HuH-7 (cell line): ENCODE results near the gene GPRASP1.
"Not testable (repeated sequence)": the region's sequence is repeated elsewhere in the genome, so short reads cannot be mapped to it uniquely, and the experiment has no call there.

Experiments
- DNase-seq: peaks from one replicate; pipeline ENCODE4 v3.0.0; 2011; ENCODE audit warnings: low spot score

Gene GPRASP1

DNA sequence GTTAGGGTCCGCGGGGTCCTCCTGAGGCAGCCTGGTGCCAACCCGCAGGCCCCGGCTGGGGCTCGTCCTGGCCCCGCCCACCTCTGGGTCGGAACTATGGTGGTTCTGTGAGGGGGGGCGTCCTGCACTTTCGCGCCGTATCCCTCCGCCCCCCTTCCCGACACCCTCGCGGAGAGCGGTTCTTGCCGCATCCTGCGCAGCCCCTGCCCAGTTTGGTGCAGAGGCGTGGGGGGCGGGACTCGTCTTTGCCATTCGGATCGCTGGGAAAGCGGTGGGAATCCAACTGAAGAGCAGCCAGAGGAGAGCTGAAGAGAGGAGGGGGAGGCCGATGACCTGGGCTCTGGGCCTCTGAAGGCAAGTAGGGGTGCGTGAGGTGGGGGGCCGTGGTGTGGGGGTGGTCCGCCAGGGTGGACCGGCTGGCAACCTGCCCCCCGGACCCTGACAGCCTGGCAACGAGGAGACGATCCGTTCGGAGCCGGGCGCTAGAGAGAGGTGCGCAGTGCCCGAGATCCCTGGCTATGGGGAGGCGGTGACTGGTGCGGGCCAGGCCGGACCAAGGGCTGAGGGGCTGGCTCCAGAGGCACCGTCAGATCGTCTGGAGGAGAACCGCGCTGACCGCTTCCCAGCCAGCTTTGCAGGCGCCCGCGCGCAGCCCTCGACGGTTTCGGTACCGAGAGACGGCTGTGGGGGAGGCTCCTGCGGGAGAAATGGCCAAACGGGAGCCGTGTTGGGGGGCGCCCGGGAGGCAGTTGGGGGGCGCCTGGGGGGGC is at the start of gene GPRASP1:
TSS of gene GPRASP1 (plus strand) at position 242 of the 770 bp plus-strand sequence. CDS start 2,431 bp downstream, outside the sequence.
- DNase-seq, result no peak

DNA sequence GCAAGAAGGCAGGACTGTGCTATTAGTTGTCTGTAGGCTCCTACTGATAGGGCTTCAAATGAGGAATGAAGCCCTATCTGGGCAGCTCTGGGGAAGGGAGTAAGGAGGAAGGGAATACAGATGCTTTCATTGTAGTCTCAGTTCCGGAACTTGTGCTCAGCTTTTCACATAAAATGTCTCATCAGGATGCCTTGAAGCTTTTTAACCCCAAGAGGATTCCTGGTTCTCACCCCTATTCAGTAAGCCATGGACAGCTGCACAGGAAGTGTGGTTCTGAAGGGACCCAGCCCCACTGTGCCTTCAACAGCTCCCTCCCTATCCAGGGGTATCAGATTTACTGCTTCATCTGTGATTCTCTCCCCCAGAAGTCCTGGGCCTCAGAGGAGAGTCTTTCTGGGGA is 47.0 kb upstream of the GPRASP1 start:
- DNase-seq, result no peak

DNA sequence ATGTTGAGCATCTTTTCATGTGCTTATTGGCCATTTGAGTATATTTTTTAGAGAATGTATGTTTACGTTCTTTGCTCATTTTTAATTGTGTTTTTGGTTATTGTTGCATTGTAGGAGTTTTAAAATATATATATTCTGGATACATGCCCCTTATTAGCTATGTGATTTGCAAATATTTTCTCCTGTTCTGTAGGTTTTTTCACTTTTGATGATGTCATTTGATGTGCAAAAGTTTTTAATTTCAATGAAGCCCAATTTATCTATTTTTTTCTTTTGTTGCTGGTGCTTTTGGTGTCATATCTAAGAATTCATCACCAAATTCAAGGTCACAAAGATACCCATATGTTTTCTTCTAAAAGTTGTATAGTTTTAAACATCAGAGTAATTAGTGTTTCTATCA is 45.2 kb upstream of the GPRASP1 start:
- DNase-seq, result no peak

DNA sequence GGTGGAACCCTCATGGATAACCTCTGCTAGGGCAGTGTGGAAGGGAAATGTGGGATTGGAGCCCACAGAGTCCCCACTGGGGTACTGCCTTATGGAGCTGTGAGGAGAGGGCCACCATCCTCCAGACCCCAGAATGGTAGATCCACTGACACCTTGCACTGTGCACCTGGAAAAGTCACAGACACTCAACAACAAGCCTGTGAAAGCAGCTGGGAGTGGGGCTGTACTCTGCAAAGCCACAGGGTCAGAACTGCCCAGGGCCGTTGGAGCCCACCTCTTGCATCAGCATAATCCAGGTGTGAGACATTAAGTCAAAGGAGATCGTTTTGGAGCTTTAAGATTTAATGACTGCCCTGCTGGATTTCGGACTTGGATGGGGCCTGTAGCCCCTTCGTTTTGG is 40.4 kb upstream of the GPRASP1 start:
- DNase-seq, result no peak

GRCh38 chrX:102624105-102624504 is 27.2 kb upstream of the GPRASP1 start:
- DNase-seq, result no peak

DNA sequence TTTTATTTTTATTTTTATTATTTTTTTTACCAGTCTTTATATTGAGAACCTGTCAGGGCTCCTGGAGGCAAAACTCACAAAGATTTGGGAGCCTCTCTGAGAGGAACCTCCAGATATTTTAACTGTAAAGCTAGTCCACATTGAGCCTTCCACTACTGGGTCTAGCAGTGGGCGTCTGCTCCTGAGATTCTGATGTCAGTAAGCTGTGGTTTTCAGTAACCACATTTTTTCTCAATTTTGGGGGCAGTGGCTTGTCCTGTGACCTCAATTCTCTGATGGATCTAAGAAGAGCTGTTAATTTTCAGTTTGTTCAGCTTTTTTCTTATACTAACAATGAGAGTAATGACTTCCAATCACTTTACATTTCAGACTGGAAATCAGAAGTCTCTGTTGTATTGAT is 23.6 kb upstream of the GPRASP1 start:
- no peak for DNase-seq

DNA sequence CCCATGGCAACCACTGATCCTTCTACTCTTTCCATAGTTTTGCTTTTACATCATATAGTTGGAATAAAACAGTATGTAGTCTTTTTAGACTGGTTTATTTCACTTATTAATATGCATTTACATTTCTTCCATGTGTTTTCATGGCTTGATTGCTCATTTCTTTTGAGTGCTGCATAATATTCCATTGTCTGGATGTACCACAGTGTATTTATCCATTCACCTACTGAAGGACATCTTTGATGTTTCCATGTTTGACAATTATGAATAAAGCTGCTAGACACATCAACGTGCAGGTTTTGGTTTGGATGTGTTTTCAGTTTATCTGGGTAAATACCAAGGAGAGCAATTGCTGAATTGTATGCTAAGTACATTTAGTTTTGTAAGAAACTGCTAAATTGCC is 13.7 kb upstream of the GPRASP1 start:
- no peak for DNase-seq

- DNase-seq, result no peak
Observed at GRCh38 chrX:102650903-102651241, 411 bp upstream of the GPRASP1 start.

- no peak for DNase-seq
Observed at GRCh38 chrX:102652031-102652688, 877 bp downstream of the GPRASP1 start.

DNA sequence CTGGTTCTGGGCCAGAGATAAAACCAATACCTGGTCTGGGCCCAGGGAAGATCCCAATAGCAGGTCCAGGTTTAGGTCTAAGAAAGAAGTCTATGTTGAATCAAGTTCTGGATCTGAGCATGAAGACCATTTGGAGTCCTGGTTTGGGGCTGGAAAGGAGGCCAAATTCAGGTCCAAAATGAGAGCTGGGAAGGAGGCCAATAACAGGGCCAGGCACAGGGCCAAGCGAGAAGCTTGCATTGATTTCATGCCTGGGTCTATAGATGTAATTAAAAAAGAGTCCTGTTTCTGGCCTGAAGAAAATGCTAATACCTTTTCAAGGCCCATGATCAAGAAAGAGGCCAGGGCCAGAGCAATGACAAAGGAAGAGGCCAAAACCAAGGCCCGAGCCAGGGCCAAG is 3.4 kb downstream of the GPRASP1 start:
- no peak for DNase-seq

- DNase-seq, result peak; percentile 38
Observed at GRCh38 chrX:102658556-102658955, 7.3 kb downstream of the GPRASP1 start.

DNA sequence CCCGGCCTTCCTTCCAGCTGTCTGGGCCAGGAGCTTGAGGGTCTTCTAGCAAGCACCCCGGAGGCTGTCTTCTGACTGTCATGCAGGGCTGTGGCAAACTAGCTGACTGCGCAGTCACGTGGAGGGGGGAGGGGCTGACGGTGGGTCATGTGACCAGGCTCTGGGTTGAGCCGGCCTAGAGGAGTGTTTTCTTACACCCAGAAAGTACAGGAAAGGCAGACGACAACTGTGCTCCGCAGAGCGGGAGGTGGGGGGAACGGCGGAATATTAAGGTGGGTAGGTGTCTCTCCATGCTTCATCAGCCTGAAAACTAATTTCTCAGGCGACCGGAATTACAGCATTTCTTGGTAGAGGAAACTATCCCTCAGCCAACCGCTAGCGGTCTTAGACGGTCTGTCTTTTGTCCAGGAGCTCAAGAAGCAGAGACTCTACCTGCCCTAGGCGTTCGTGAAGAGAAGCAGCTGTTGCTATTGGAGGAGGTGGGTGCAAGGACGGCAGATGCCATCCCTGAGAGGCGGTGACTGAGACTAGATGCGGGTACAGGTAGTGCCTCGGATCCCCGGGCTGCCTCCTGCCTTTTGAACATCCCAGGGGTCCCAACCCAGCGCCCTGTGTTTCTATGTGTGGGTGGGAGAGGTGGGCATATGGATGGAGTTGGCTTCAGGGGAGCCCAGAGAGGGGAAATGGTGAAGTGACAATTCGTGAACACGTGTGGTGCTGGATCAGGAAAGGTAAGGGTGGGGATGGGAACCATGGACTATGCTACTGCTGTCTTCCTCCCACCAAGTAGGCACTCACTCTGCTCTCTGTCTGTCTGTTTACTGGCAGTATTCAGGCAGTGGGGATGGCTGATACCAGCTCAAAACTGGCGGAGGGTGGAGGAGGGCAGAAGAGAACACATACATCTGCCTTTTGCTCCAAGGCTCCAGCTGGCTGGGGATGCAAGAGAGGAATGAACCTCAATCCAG is 8.8 kb downstream of the GPRASP1 start:
- peak; percentile 83 for DNase-seq

DNA sequence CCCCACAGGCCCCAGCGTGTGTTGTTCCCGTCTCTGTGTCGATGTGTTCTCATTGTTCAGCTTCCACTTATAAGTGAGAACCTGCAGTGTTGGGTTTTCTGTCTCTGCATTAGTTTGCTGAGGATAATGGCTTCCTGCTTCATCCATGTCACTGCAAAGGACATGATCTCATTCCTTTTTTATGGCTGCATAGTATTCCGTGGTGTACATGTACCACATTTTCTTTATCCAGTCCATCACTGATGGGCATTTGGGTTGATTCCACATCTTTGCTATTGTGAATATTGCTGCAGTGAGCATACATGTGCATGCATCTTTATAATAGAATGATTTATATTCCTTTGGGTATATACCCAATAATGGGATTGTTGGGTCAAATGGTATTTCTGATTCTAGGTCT is 12.5 kb downstream of the GPRASP1 start:
- DNase-seq, result not testable (repeated sequence)

GRCh38 chrX:102667034-102667433 is 15.8 kb downstream of the GPRASP1 start:
- not testable (repeated sequence) for DNase-seq

GRCh38 chrX:102669526-102669925 is 18.2 kb downstream of the GPRASP1 start:
- DNase-seq, result no peak

GRCh38 chrX:102672856-102673255 is 21.6 kb downstream of the GPRASP1 start:
- DNase-seq, result no peak

- DNase-seq, result not testable (repeated sequence)
Observed at GRCh38 chrX:102677479-102677878, 26.2 kb downstream of the GPRASP1 start.

DNA sequence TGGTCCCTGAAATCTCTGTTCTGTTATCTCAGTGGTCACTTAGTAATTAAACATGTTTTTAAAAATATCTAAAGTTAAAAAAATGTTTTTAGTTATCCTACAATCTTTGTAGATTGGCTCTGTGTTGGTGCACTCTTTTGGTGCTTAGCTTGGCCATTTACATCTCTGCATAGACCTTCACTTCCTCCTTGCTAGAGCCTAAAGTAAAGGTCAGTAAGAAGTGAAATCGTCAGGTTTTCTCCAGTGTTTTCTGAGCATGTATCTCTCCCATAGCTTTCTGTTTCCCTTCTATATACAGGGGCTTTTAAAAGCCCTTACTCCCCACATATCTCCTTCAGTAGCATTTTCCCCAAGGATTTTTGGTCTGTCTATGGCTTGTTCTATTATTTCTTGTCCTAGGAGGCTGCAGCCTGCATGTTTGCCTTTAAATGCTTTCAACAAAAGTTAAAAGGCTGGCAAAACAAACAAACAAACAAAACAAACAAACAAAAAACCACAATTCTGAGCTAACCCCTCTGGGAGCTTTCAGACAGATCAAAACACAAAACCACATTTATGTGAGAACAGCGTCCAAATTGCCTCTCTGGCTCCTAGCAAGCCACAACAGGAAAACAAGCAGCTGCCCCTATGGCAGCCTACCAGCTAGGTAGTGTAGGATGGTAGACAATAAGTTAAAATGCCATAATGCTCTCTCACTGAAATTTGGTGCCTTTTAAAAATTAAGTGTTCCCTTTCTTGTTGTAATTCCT is 33.7 kb downstream of the GPRASP1 start:
- no peak for DNase-seq

DNA sequence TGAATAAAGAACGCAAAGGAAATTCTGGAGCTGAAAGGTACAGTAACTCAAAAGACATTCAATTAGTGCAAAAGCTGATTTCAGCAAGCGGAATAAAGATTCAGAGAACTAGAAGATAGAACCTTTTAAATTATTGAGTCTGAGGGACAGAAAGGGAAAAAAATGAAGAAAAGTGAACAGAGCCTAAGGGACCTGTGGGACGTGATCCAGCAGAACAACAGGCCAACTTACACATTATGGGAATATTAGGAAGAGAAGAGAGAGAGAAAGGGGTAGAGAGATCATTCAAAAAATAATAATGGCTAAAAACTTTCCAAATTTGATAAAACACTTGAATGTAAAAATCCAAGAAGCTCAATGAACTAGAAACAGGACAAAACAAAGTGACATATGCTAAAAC is 43.5 kb downstream of the GPRASP1 start:
- DNase-seq, result no peak

GRCh38 chrX:102696306-102696705 is 45.0 kb downstream of the GPRASP1 start:
- no peak for DNase-seq

- no peak for DNase-seq
Observed at GRCh38 chrX:102697494-102697893, 46.2 kb downstream of the GPRASP1 start.
